Ishikawa (cell line): ENCODE results near the gene TM9SF3.

Experiments used
- TF ChIP-seq, protein P1 (sequence below): IDR thresholded peaks from 2 replicates; pipeline ENCODE4 v1.6.1; 2012; ENCODE audit warnings: low read depth, mild to moderate bottlenecking
- TF ChIP-seq, protein P2 (sequence below): IDR thresholded peaks from 2 replicates; pipeline ENCODE4 v1.6.1; 2012
- TF ChIP-seq, protein P3 (sequence below): IDR thresholded peaks from 2 replicates; pipeline ENCODE4 v1.6.1; 2012

DNA sequence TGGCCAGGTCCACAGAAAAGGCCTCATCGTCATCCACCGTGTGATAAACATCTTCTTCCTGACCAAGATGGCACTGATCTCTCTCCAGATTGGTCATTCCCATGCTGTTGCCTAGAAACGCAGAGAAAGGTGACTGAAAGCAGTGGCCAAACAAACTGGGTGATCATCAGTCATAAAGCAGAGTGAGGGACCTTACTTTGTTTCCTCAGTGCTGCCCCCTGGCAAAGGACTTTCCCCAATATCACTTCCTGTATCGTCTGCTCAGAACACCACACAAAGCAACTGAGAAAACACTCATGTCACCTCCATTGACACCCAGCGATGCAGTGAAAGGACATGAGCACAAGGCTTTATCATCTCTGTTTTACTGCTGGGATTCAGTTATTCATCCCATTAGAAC, 40.0 kb upstream of the TM9SF3 start:
- TF ChIP-seq, protein P1, sequence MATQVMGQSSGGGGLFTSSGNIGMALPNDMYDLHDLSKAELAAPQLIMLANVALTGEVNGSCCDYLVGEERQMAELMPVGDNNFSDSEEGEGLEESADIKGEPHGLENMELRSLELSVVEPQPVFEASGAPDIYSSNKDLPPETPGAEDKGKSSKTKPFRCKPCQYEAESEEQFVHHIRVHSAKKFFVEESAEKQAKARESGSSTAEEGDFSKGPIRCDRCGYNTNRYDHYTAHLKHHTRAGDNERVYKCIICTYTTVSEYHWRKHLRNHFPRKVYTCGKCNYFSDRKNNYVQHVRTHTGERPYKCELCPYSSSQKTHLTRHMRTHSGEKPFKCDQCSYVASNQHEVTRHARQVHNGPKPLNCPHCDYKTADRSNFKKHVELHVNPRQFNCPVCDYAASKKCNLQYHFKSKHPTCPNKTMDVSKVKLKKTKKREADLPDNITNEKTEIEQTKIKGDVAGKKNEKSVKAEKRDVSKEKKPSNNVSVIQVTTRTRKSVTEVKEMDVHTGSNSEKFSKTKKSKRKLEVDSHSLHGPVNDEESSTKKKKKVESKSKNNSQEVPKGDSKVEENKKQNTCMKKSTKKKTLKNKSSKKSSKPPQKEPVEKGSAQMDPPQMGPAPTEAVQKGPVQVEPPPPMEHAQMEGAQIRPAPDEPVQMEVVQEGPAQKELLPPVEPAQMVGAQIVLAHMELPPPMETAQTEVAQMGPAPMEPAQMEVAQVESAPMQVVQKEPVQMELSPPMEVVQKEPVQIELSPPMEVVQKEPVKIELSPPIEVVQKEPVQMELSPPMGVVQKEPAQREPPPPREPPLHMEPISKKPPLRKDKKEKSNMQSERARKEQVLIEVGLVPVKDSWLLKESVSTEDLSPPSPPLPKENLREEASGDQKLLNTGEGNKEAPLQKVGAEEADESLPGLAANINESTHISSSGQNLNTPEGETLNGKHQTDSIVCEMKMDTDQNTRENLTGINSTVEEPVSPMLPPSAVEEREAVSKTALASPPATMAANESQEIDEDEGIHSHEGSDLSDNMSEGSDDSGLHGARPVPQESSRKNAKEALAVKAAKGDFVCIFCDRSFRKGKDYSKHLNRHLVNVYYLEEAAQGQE = no peak
- TF ChIP-seq, protein P2, sequence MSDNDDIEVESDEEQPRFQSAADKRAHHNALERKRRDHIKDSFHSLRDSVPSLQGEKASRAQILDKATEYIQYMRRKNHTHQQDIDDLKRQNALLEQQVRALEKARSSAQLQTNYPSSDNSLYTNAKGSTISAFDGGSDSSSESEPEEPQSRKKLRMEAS = no peak
- TF ChIP-seq, protein P3, sequence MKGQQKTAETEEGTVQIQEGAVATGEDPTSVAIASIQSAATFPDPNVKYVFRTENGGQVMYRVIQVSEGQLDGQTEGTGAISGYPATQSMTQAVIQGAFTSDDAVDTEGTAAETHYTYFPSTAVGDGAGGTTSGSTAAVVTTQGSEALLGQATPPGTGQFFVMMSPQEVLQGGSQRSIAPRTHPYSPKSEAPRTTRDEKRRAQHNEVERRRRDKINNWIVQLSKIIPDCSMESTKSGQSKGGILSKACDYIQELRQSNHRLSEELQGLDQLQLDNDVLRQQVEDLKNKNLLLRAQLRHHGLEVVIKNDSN = no peak
